ENCODE results near the gene C12orf76. TPM values are rescaled to one million over a fixed set of nuclear protein-coding genes. Genes with fewer than 3 reads are reported as not detected.
A peak's percentile ranks its signal among the peaks of the same experiment; 100 is the strongest.

Gene C12orf76
- total RNA-seq, 1 donor = 7.6 TPM

DNA sequence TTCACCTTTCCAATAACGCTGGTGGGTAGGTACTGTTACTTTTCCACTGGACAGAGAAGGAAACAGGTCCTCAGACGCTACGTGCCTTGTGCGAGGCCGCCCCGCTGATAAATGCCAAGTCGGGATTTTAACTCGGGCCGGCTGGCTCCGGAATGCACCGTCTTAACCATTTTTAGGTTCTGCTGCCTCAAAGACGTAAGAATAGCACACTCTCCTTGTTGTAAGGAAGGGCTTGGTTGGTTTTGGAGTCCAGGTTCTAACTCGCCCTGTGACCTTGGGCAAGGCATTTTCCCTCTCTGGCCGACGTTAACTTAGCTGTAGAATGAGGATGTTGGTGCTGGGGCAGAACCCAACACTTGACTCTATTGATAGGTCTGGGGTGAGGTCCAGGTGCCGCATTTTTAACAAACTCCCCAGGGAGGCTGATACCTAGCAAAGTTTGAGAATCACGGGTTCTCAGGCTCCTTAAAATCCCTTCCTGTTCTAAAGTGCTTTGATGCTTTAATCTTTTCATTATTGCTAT is 48.3 kb downstream of the C12orf76 start:
- peak overlapping the region; percentile 96 for H3K4me2 ChIP-seq (ENCODE audit: insufficient read depth, low read length)
- H3K9me3 ChIP-seq (ENCODE audit: low read depth, low read length) = no peaks in the 10 kb centered on the region
- peak overlapping the region; percentile 90 for H3K4me3 ChIP-seq (ENCODE audit: insufficient read depth, low read length)
- peak overlapping the region; percentile 39 for H2AFZ ChIP-seq (ENCODE audit: low read length)
- TF ChIP-seq, protein P1, sequence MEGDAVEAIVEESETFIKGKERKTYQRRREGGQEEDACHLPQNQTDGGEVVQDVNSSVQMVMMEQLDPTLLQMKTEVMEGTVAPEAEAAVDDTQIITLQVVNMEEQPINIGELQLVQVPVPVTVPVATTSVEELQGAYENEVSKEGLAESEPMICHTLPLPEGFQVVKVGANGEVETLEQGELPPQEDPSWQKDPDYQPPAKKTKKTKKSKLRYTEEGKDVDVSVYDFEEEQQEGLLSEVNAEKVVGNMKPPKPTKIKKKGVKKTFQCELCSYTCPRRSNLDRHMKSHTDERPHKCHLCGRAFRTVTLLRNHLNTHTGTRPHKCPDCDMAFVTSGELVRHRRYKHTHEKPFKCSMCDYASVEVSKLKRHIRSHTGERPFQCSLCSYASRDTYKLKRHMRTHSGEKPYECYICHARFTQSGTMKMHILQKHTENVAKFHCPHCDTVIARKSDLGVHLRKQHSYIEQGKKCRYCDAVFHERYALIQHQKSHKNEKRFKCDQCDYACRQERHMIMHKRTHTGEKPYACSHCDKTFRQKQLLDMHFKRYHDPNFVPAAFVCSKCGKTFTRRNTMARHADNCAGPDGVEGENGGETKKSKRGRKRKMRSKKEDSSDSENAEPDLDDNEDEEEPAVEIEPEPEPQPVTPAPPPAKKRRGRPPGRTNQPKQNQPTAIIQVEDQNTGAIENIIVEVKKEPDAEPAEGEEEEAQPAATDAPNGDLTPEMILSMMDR (IDR thresholded peaks at IDR 0.05; ENCODE audit: extremely low read depth, low read depth, low read length) = no peak
- no peaks in the 10 kb centered on the region for H3K27me3 ChIP-seq (ENCODE audit: insufficient read depth, low read length)
- DNase-seq (ENCODE audit: insufficient read length, low spot score, missing footprints) = peak; percentile 58
- peak overlapping the region; percentile 95 for H3K27ac ChIP-seq (ENCODE audit: low read depth, low read length)
- H3K36me3 ChIP-seq (ENCODE audit: insufficient read depth, low read length) = peaks cover 14% of the 10 kb centered on the region
- H3K79me2 ChIP-seq (ENCODE audit: insufficient read depth, low read length) = peaks cover 59% of the 10 kb centered on the region
- peaks cover 11% of the 10 kb centered on the region for H4K20me1 ChIP-seq (ENCODE audit: insufficient read depth, low read length)
- peaks cover 38% of the 10 kb centered on the region for H3K4me1 ChIP-seq (ENCODE audit: insufficient read depth, low read length)

GRCh38 chr12:109999649-109999971 is 48.7 kb downstream of the C12orf76 start:
- no peaks in the 10 kb centered on the region for H3K27me3 ChIP-seq (ENCODE audit: insufficient read depth, low read length)
- H3K4me2 ChIP-seq (ENCODE audit: insufficient read depth, low read length) = peak overlapping the region; percentile 96
- H2AFZ ChIP-seq (ENCODE audit: low read length) = peak overlapping the region; percentile 39
- H3K4me3 ChIP-seq (ENCODE audit: insufficient read depth, low read length) = peak overlapping the region; percentile 90
- no peak for DNase-seq (ENCODE audit: insufficient read length, low spot score, missing footprints)
- no peaks in the 10 kb centered on the region for H3K9me3 ChIP-seq (ENCODE audit: low read depth, low read length)
- peaks cover 14% of the 10 kb centered on the region for H3K36me3 ChIP-seq (ENCODE audit: insufficient read depth, low read length)
- TF ChIP-seq, protein P1 (IDR thresholded peaks at IDR 0.05; ENCODE audit: extremely low read depth, low read depth, low read length) = no peak
- H3K27ac ChIP-seq (ENCODE audit: low read depth, low read length) = peak overlapping the region; percentile 95
- H3K4me1 ChIP-seq (ENCODE audit: insufficient read depth, low read length) = peaks cover 43% of the 10 kb centered on the region
- H4K20me1 ChIP-seq (ENCODE audit: insufficient read depth, low read length) = peaks cover 15% of the 10 kb centered on the region
- peaks cover 59% of the 10 kb centered on the region for H3K79me2 ChIP-seq (ENCODE audit: insufficient read depth, low read length)

DNA sequence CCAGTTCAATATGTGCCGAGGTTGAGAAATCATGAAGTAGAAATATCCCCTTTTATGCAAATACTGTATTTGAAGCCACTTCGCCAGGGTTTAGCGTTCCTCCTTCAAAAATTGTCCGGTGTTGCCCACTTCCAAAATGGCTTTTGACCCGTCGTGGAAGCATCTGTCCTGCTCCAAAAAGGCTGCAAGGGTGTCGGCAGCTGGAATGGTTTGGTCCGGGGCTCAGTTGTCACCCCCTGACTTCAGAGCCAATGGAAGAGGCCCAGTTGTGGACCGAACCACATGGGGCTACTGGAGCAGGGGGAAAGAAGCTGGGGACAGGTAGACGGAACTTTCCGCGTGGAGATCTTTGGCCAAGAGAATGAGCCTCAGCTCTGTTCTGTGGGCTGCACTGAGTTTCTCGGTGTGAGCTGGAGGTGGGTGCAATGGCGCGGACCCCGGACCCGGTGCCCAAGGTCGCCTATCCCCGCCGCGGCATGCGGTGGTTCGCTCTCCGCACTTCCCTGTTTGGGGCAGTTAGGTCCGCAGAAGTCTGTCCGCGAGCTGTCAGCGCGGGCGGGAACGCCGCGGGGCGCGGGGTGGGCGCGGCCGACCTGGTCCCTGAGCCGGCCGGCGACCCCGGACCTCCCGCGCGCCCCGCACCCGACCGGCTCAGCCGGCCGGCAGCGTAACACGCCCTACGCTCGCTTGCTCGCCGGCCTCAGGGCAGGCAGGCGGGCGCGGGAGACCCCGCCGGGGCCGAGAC is 49.2 kb downstream of the C12orf76 start, which contains the start of gene ANKRD13A:
ANKRD13A (plus strand) TSS at position 527 of the 745 bp plus-strand sequence. CDS start 259 bp downstream, outside the sequence.
- no peaks in the 10 kb centered on the region for H3K27me3 ChIP-seq (ENCODE audit: insufficient read depth, low read length)
- H3K79me2 ChIP-seq (ENCODE audit: insufficient read depth, low read length) = peaks cover 59% of the 10 kb centered on the region
- TF ChIP-seq, protein P1 (IDR thresholded peaks at IDR 0.05; ENCODE audit: extremely low read depth, low read depth, low read length) = no peak
- H2AFZ ChIP-seq (ENCODE audit: low read length) = peak within 1 kb of the TSS; percentile 95
- H3K9me3 ChIP-seq (ENCODE audit: low read depth, low read length) = no peaks in the 10 kb centered on the region
- DNase-seq (ENCODE audit: insufficient read length, low spot score, missing footprints) = peak; percentile 97
- H3K4me2 ChIP-seq (ENCODE audit: insufficient read depth, low read length) = peak within 1 kb of the TSS; percentile 96
- peak within 1 kb of the TSS; percentile 95 for H3K27ac ChIP-seq (ENCODE audit: low read depth, low read length)
- peaks cover 21% of the 10 kb centered on the region for H4K20me1 ChIP-seq (ENCODE audit: insufficient read depth, low read length)
- peak within 1 kb of the TSS; percentile 90 for H3K4me3 ChIP-seq (ENCODE audit: insufficient read depth, low read length)
- H3K4me1 ChIP-seq (ENCODE audit: insufficient read depth, low read length) = peaks cover 48% of the 10 kb centered on the region
- peaks cover 14% of the 10 kb centered on the region for H3K36me3 ChIP-seq (ENCODE audit: insufficient read depth, low read length)

- TF ChIP-seq, protein P1 (IDR thresholded peaks at IDR 0.05; ENCODE audit: extremely low read depth, low read depth, low read length) = no peak
- DNase-seq (ENCODE audit: insufficient read length, low spot score, missing footprints) = peak; percentile 74
- peaks cover 59% of the 10 kb centered on the region for H3K79me2 ChIP-seq (ENCODE audit: insufficient read depth, low read length)
- H3K27ac ChIP-seq (ENCODE audit: low read depth, low read length) = peak overlapping the region; percentile 95
- H4K20me1 ChIP-seq (ENCODE audit: insufficient read depth, low read length) = peaks cover 25% of the 10 kb centered on the region
- H3K4me3 ChIP-seq (ENCODE audit: insufficient read depth, low read length) = peak overlapping the region; percentile 90
- H3K36me3 ChIP-seq (ENCODE audit: insufficient read depth, low read length) = peaks cover 7% of the 10 kb centered on the region
- H3K4me2 ChIP-seq (ENCODE audit: insufficient read depth, low read length) = peak overlapping the region; percentile 96
- no peaks in the 10 kb centered on the region for H3K9me3 ChIP-seq (ENCODE audit: low read depth, low read length)
- H2AFZ ChIP-seq (ENCODE audit: low read length) = peak overlapping the region; percentile 95
- H3K27me3 ChIP-seq (ENCODE audit: insufficient read depth, low read length) = no peaks in the 10 kb centered on the region
- peaks cover 52% of the 10 kb centered on the region for H3K4me1 ChIP-seq (ENCODE audit: insufficient read depth, low read length)
These were observed 50.0 kb downstream of the C12orf76 start for GRCh38 chr12:109998241-109998903.

Measured in osteoblast (primary cell).